H9 (cell line): Measurements from ENCODE around the gene BPTF. TPM values are rescaled to one million over a fixed set of nuclear protein-coding genes. Genes with fewer than 3 reads are reported as not detected.

Experiments used
- DNase-seq: peaks from one replicate; pipeline ENCODE4 v3.0.0-alpha.2; 2017
- H2AFZ ChIP-seq: one replicate; pipeline ENCODE4 v1.6.1; 2013; ENCODE audit warnings: mild to moderate bottlenecking, low read length, control low read depth, moderate library complexity
- H2AK5ac ChIP-seq: 2 replicates; pipeline ENCODE4 v1.6.1; 2013; ENCODE audit warnings: low read length, control low read depth, mixed read lengths; ENCODE audit not compliant: insufficient read length
- H2BK120ac ChIP-seq: one replicate; pipeline ENCODE4 v1.6.1; 2013; ENCODE audit warnings: low read depth, mild to moderate bottlenecking, low read length, control low read depth, inconsistent platforms; ENCODE audit not compliant: poor library complexity, severe bottlenecking
- H2BK12ac ChIP-seq: 2 replicates; pipeline ENCODE4 v1.6.1; 2013; ENCODE audit warnings: low read length, control low read depth, mixed read lengths, low read depth; ENCODE audit not compliant: insufficient read length
- H2BK15ac ChIP-seq: 2 replicates; pipeline ENCODE4 v1.6.1; 2013; ENCODE audit warnings: low read depth, low read length, control low read depth
- H2BK20ac ChIP-seq: one replicate; pipeline ENCODE4 v1.6.1; 2013; ENCODE audit warnings: low read depth, mild to moderate bottlenecking, low read length, control low read depth, inconsistent platforms; ENCODE audit not compliant: poor library complexity, severe bottlenecking
- H2BK5ac ChIP-seq: 2 replicates; pipeline ENCODE4 v1.6.1; 2013; ENCODE audit warnings: low read length, control low read depth, mixed read lengths; ENCODE audit not compliant: insufficient read length
- H3K14ac ChIP-seq: 2 replicates; pipeline ENCODE4 v1.6.1; 2013; ENCODE audit warnings: low read length, control low read depth; ENCODE audit not compliant: insufficient read depth
- H3K18ac ChIP-seq: 2 replicates; pipeline ENCODE4 v1.6.1; 2013; ENCODE audit warnings: low read depth, mild to moderate bottlenecking, mixed read lengths, low read length, control low read depth; ENCODE audit not compliant: insufficient read length
- H3K23ac ChIP-seq: 2 replicates; pipeline ENCODE4 v1.6.1; 2013; ENCODE audit warnings: low read length, control low read depth, mixed read lengths, low read depth; ENCODE audit not compliant: insufficient read length
- H3K23me2 ChIP-seq: 2 replicates; pipeline ENCODE4 v1.6.1; 2013; ENCODE audit warnings: low read depth, mild to moderate bottlenecking, mixed read lengths, low read length, control low read depth; ENCODE audit not compliant: insufficient read length, poor library complexity, severe bottlenecking
- H3K27ac ChIP-seq: 2 replicates; pipeline ENCODE4 v1.5.1; 2013; ENCODE audit warnings: low read length, control low read depth, mixed read lengths, low read depth; ENCODE audit not compliant: insufficient read length
- H3K27me3 ChIP-seq: 2 replicates; pipeline ENCODE4 v1.6.1; 2013; ENCODE audit warnings: low read length, control low read depth, inconsistent platforms; ENCODE audit not compliant: insufficient read depth
- H3K4ac ChIP-seq: 2 replicates; pipeline ENCODE4 v1.6.1; 2013; ENCODE audit warnings: low read depth, mild to moderate bottlenecking, control low read depth, inconsistent platforms, low read length, moderate library complexity
- H3K4me1 ChIP-seq: 2 replicates; pipeline ENCODE4 v1.6.1; 2013; ENCODE audit warnings: low read length, control low read depth, inconsistent platforms; ENCODE audit not compliant: insufficient read depth
- H3K4me2 ChIP-seq: 2 replicates; pipeline ENCODE4 v1.6.1; 2013; ENCODE audit warnings: low read length, control low read depth, mixed read lengths; ENCODE audit not compliant: insufficient read length, insufficient read depth
- H3K56ac ChIP-seq: 2 replicates; pipeline ENCODE4 v1.6.1; 2013; ENCODE audit warnings: low read depth, mild to moderate bottlenecking, mixed read lengths, low read length, control low read depth; ENCODE audit not compliant: insufficient read length
- H3K79me1 ChIP-seq: 2 replicates; pipeline ENCODE4 v1.6.1; 2013; ENCODE audit warnings: low read depth, mild to moderate bottlenecking, moderate library complexity, low read length, control low read depth, inconsistent platforms; ENCODE audit not compliant: insufficient read depth, poor library complexity, severe bottlenecking
- H3K79me2 ChIP-seq: 2 replicates; pipeline ENCODE4 v1.6.1; 2013; ENCODE audit warnings: low read length, control low read depth, inconsistent platforms; ENCODE audit not compliant: insufficient read depth
- H3K9ac ChIP-seq: 2 replicates; pipeline ENCODE4 v1.6.1; 2013; ENCODE audit warnings: low read length, control low read depth, mixed read lengths; ENCODE audit not compliant: insufficient read length; ENCODE audit errors: extremely low read depth
- H3K9me3 ChIP-seq: one replicate; pipeline ENCODE4 v1.6.1; 2013; ENCODE audit warnings: low read depth, low read length, inconsistent platforms; ENCODE audit not compliant: control insufficient read depth
- H3T11ph ChIP-seq: one replicate; pipeline ENCODE4 v1.6.1; 2013; ENCODE audit warnings: mild to moderate bottlenecking, low read length, control low read depth, inconsistent platforms
- H4K20me1 ChIP-seq: one replicate; pipeline ENCODE4 v1.6.1; 2013; ENCODE audit not compliant: control insufficient read depth, insufficient read length, insufficient read depth
- H4K5ac ChIP-seq: 2 replicates; pipeline ENCODE4 v1.6.1; 2013; ENCODE audit warnings: low read depth, mild to moderate bottlenecking, mixed read lengths, low read length, control low read depth; ENCODE audit not compliant: insufficient read length
- H4K8ac ChIP-seq: replicated peaks from 2 replicates; pipeline ENCODE4 v1.6.1; 2013; ENCODE audit warnings: low read length, control low read depth, mixed read lengths, low read depth; ENCODE audit not compliant: insufficient read length
- H4K91ac ChIP-seq: 2 replicates; pipeline ENCODE4 v1.6.1; 2013; ENCODE audit warnings: low read depth, mild to moderate bottlenecking, moderate library complexity, mixed read lengths, low read length, control low read depth; ENCODE audit not compliant: insufficient read length
- H3K27ac Mint-ChIP-seq, 3 experiments: 2 replicates in 2 of 3; 3 replicates in 1 of 3; pipeline ENCODE4 v1.8.0; 2020 to 2021; ENCODE audit warnings: mixed read lengths in 3 of 3, mild to moderate bottlenecking in 1 of 3, moderate library complexity in 1 of 3
- H3K27me3 Mint-ChIP-seq: 2 replicates; pipeline ENCODE4 v1.8.0; 2021; ENCODE audit warnings: low read depth, mild to moderate bottlenecking, moderate library complexity, mixed read lengths
- H3K36me3 Mint-ChIP-seq, 3 experiments: 2 replicates in 2 of 3; 3 replicates in 1 of 3; pipeline ENCODE4 v1.8.0; 2020 to 2021; ENCODE audit warnings: low read depth in 3 of 3, mixed read lengths in 3 of 3; ENCODE audit not compliant: insufficient read depth in 1 of 3
- H3K4me1 Mint-ChIP-seq, 2 experiments: 2 replicates each; pipeline ENCODE4 v1.8.0; 2020; ENCODE audit warnings: mixed read lengths in 2 of 2
- H3K4me3 Mint-ChIP-seq, 2 experiments: 2 replicates in 1 of 2; 3 replicates in 1 of 2; pipeline ENCODE4 v1.8.0; 2020 to 2021; ENCODE audit warnings: mild to moderate bottlenecking in 2 of 2, mixed read lengths in 2 of 2, moderate library complexity in 1 of 2
- H3K9me3 Mint-ChIP-seq, 2 experiments: 2 replicates in 1 of 2; 3 replicates in 1 of 2; pipeline ENCODE4 v1.8.0; 2020; ENCODE audit warnings: mild to moderate bottlenecking in 2 of 2, mixed read lengths in 2 of 2, moderate library complexity in 1 of 2
- CTCF ChIP-seq: fragments of 200-600 bp; sonication (generic); conservative IDR thresholded peaks from 3 replicates; pipeline ENCODE4 v1.8.0; 2021; ENCODE audit warnings: antibody characterized with exemption, mild to moderate bottlenecking
- WGBS: extraction: QIAGEN DNeasy Blood & Tissue Kit; methylation state at CpG from one replicate; pipeline ENCODE4 v1.1.7; 2013; ENCODE audit warnings: missing lambda C conversion rate, low lambda C conversion rate, mixed read lengths; ENCODE audit not compliant: insufficient read length; ENCODE audit errors: extremely low coverage; 5-methylcytosine and 5-hydroxymethylcytosine counted together
- total RNA-seq: library from RNA; stranded (reverse); gene quantifications from 2 replicates; pipeline ENCODE4 v1.2.1, GENCODE V29; 2021

BPTF gene
- total RNA-seq, 1 experiment from 2014 or later: 203 TPM

- no peak overlapping the region for H3K4me3 Mint-ChIP-seq
- DNase-seq: no peak
These were observed 165.6 kb downstream of the BPTF start for GRCh38 chr17:67990909-67991308.

More at GRCh38 chr17:67990909-67991308, 165.6 kb downstream of the BPTF start:
- H4K5ac ChIP-seq: no peak overlapping the region
- no peak overlapping the region for H2BK120ac ChIP-seq
- H3K23ac ChIP-seq: no peak overlapping the region
- TF ChIP-seq CTCF: no peak
- no peak overlapping the region for H2BK5ac ChIP-seq
- H4K91ac ChIP-seq: no peak overlapping the region
- no peak overlapping the region for H2AK5ac ChIP-seq
- no peaks in the 10 kb centered on the region for H4K20me1 ChIP-seq
- no peak overlapping the region for H2BK12ac ChIP-seq
- no peak overlapping the region for H2BK15ac ChIP-seq
- H3K36me3 Mint-ChIP-seq: peaks cover 3 to 6% (median 5%) of the 10 kb centered on the region in 3 experiments; a peak in 2 of 7 replicates
- H3T11ph ChIP-seq: no peak overlapping the region
- peaks cover 4% of the 10 kb centered on the region; the same call in 1 of the 2 replicates for H3K4me1 ChIP-seq
- H3K9ac ChIP-seq: no peak overlapping the region
- H2AFZ ChIP-seq: no peak overlapping the region
- H3K27ac Mint-ChIP-seq: no peak overlapping the region
- H4K8ac ChIP-seq: no peak overlapping the region
- no CpG with 5 or more reads among the region's 4 CpGs for WGBS
- H2BK20ac ChIP-seq: no peak overlapping the region
- peaks cover 22 to 24% of the 10 kb centered on the region in 2 experiments for H3K4me1 Mint-ChIP-seq
- H3K23me2 ChIP-seq: peaks cover 9% of the 10 kb centered on the region
- no peak overlapping the region for H3K27ac ChIP-seq
- no peak overlapping the region for H3K4ac ChIP-seq
- no peaks in the 10 kb centered on the region for H3K9me3 ChIP-seq
- no peak overlapping the region for H3K14ac ChIP-seq
- peaks cover 4% of the 10 kb centered on the region; the same call in 1 of the 2 replicates for H3K27me3 ChIP-seq
- H3K79me2 ChIP-seq: no peaks in the 10 kb centered on the region
- H3K18ac ChIP-seq: no peak overlapping the region
- peaks cover 0 to 2% of the 10 kb centered on the region in 2 experiments; a peak in 2 of 5 replicates for H3K9me3 Mint-ChIP-seq
- peaks cover 15% of the 10 kb centered on the region for H3K27me3 Mint-ChIP-seq
- no peak overlapping the region for H3K4me2 ChIP-seq
- H3K79me1 ChIP-seq: no peaks in the 10 kb centered on the region
- H3K56ac ChIP-seq: no peak overlapping the region
